Epithelial cell of proximal tubule (primary cell): ENCODE results near the gene DLX3. TPM values are rescaled to one million over a fixed set of nuclear protein-coding genes. Genes with fewer than 3 reads are reported as not detected.

ENCODE experiments used
- DNase-seq: peaks from one replicate; pipeline ENCODE4 v3.0.0-alpha.2; 2011; ENCODE audit warnings: low read depth
- H3K4me3 ChIP-seq: 2 replicates; pipeline ENCODE4 v1.5.1; 2011; ENCODE audit warnings: low read depth, mild to moderate bottlenecking, low read length
- total RNA-seq: library from RNA; depleted of rRNA; stranded (reverse); fragments of >200 nt; gene quantifications from 2 replicates; pipeline ENCODE4 v1.2.3, GENCODE V29; 2015
- TF ChIP-seq, protein P1 (sequence below): conservative IDR thresholded peaks from 2 replicates; pipeline ENCODE4 v1.5.1; 2012; ENCODE audit warnings: low read depth, mild to moderate bottlenecking, low read length

The DLX3 gene
- total RNA-seq, 1 donor from 2014 or later: not detected

DNA sequence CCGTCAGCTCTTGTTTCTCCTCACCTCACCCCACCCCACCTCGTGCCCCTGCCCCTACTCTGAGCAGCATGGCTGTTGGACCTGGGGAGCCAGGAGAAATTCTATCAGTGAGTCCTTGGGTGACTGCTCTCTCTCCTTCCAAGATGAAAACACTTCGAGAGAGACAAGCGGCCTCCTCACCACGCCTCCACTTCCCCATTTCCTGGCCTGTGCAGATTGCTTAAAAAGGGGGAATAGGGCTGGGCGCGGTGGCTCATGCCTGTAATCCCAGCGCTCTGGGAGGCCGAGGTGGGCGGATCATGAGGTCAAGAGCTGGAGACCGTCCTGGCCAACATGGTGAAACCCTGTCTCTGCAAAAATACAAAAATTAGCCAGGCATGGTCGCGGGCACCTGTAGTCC lies 16.5 kb downstream of the DLX3 start:
- DNase-seq: no peak
- TF ChIP-seq, protein P1, sequence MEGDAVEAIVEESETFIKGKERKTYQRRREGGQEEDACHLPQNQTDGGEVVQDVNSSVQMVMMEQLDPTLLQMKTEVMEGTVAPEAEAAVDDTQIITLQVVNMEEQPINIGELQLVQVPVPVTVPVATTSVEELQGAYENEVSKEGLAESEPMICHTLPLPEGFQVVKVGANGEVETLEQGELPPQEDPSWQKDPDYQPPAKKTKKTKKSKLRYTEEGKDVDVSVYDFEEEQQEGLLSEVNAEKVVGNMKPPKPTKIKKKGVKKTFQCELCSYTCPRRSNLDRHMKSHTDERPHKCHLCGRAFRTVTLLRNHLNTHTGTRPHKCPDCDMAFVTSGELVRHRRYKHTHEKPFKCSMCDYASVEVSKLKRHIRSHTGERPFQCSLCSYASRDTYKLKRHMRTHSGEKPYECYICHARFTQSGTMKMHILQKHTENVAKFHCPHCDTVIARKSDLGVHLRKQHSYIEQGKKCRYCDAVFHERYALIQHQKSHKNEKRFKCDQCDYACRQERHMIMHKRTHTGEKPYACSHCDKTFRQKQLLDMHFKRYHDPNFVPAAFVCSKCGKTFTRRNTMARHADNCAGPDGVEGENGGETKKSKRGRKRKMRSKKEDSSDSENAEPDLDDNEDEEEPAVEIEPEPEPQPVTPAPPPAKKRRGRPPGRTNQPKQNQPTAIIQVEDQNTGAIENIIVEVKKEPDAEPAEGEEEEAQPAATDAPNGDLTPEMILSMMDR: no peak
- no peak overlapping the region for H3K4me3 ChIP-seq

DNA sequence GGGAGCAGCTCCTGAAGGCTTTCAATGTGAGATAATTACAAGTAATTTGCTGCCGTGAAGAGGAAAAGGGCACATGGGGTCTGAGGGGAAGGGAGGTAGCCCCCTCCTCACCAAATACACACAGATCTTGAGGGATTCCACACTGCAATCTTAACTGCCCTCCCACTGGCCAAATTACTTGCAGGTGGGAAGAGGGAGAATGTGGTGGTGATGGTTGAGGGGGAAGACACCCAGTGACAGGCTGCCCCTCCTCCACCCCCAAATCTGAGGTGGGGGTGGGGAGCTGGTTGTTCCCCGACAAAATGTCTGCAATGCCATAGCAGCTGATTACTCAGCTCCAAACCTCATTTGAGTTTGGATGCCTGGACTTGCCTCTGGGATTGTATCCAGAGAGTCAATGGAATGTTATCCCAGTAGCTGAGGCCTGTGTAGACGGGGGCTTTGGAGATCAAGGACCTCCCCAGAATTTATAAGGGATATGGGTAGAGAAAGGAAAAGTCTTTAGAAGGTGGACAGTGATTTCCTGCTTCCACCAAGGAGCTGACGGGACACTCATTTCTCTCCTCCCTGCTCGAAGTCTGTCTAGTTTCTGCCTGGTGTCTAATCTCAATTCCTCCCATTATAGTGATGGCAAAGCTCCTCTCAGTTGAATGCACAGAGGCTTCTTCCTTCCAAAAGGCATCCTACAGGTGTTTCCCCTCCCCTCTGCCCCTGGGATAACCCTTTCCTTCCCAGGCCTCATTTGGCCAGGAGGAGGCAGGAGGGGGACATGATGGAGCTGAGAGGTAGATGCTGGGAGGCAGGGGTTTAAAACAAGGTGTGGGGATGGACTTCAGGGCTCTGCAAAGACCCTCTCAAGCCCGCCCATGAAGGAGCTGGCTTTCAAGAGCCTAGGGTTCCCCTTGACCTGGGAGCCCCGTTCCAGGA lies 17.3 kb downstream of the DLX3 start:
- no peak for DNase-seq
- no peak overlapping the region for H3K4me3 ChIP-seq
- TF ChIP-seq, protein P1: no peak

DNA sequence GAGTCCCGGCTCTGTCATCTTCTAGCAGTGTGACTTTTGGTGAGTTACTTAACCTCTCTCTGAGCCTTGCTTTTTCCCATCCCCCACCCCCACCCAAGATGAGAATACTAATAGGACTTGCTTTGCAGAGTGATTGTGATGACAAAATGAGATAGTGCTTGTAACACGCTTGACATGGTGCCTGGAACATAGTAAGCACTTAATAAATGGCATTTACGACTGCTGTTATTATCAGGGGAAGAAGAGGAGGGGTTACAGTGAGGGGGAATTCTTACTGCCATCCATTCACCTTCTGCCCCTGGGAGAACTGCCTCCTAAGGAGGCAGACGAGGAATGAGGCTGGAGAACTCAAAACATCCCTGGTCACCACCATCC lies 18.2 kb downstream of the DLX3 start:
- no peak overlapping the region for H3K4me3 ChIP-seq
- TF ChIP-seq, protein P1: no peak
- DNase-seq: no peak

DNA sequence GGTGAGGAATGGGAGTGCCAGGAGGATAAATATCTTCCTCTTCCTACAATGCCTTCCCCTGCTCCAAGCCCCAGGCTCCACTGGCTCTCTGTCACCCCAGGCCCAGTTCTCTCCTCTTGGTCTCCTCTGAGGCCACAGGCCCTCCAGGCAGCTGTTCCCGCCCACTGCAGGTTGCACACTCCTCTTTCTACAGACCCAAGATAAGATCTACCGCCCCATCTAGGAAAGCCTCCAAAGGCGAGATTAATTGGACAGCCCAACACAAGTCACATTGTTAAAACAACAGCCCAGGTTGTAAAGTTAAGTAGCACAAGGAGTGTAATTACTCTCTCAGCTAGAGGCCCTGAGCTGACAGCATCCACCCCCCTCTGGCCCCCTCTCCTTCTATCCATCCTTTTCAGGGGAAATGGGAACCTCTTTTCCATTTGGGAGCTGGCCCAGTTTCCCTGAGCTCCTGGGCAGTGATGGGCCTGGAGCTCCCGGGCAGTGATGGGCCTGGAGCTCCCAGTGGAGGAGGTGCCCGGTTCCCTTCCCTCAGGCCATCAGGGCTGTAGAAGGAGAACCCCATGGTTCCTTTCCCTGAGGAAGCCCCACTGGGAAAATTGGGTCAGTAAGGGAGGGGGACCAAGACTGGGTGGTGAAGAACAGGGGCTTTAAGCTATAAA lies 18.7 kb downstream of the DLX3 start:
- H3K4me3 ChIP-seq: no peak overlapping the region
- no peak for DNase-seq
- TF ChIP-seq, protein P1: no peak

DNA sequence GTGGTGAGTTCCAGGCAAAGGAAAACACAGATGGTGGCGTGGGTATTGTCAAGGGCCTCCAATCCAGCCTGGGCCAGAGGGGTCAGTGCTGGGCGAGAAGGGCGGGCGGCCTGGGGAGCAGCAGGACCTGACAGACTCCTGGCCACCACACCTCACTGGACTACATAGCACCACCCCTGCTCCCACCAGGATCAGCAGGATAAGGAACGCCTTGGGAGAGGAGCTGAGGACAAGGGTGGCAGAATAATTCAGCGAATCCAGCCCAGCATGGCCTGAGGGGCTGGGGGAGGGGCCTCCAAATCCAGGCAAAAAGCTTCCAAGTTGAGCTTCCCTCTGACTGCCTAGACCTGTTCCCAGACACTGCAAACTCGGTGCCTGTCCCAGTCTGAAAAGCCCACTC lies 19.5 kb downstream of the DLX3 start:
- DNase-seq: no peak
- TF ChIP-seq, protein P1: no peak
- H3K4me3 ChIP-seq: no peak overlapping the region

DNA sequence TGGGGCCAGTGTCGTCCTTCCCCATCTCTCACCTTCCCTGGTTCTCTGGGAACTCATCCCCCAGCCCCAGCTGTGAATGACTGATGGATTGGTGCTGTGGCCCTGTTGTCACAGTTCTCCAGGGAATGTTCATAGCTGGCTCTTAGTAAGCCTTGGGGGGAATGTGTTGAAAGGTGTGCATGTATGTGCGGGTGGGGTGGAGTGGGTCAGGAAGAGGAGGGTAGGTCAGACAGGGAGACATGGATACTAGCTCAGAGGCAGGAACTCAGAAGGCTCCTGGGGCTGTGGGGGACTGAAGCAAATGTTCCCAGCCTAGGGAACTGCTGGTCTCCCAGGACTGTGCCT lies 21.8 kb downstream of the DLX3 start:
- DNase-seq: no peak
- no peak overlapping the region for H3K4me3 ChIP-seq
- TF ChIP-seq, protein P1: no peak
